Trophoblast cell (in vitro differentiated cells and primary cell): Measurements from ENCODE around the gene EXOC4.

Experiments used
- DNase-seq, 2 donors: peaks; one replicate each; pipeline ENCODE4 v3.0.0-alpha.2; 2016
- H2AFZ ChIP-seq: 2 replicates; pipeline ENCODE4 v1.6.1; 2013; ENCODE audit warnings: low read length, moderate library complexity, mild to moderate bottlenecking; ENCODE audit not compliant: insufficient read depth, poor library complexity
- H2AK5ac ChIP-seq: 2 replicates; pipeline ENCODE4 v1.6.1; 2013; ENCODE audit warnings: mild to moderate bottlenecking, low read length
- H2BK120ac ChIP-seq: 2 replicates; pipeline ENCODE4 v1.6.1; 2013; ENCODE audit warnings: low read length, mild to moderate bottlenecking, moderate library complexity; ENCODE audit not compliant: insufficient read depth, poor library complexity
- H2BK12ac ChIP-seq: 2 replicates; pipeline ENCODE4 v1.6.1; 2013; ENCODE audit warnings: mild to moderate bottlenecking, low read length, moderate library complexity
- H2BK5ac ChIP-seq: 2 replicates; pipeline ENCODE4 v1.6.1; 2013; ENCODE audit warnings: low read length, low read depth, moderate library complexity, mild to moderate bottlenecking; ENCODE audit not compliant: poor library complexity
- H3K14ac ChIP-seq: 2 replicates; pipeline ENCODE4 v1.6.1; 2013; ENCODE audit warnings: mild to moderate bottlenecking, low read length
- H3K18ac ChIP-seq: 2 replicates; pipeline ENCODE4 v1.6.1; 2013; ENCODE audit warnings: mild to moderate bottlenecking, low read length
- H3K23ac ChIP-seq: 2 replicates; pipeline ENCODE4 v1.6.1; 2013; ENCODE audit warnings: low read length
- H3K27ac ChIP-seq: 2 replicates; pipeline ENCODE4 v1.5.1; 2013; ENCODE audit warnings: low read depth, mild to moderate bottlenecking, inconsistent platforms, low read length, moderate library complexity
- H3K27me3 ChIP-seq: 2 replicates; pipeline ENCODE4 v1.6.1; 2013; ENCODE audit warnings: inconsistent platforms, mild to moderate bottlenecking, low read length, moderate library complexity; ENCODE audit not compliant: insufficient read depth
- H3K36me3 ChIP-seq, 2 experiments: 1 replicate in 1 of 2; 2 replicates in 1 of 2; pipeline ENCODE4 v1.6.1; 2013; ENCODE audit warnings: low read length in 2 of 2, mild to moderate bottlenecking in 2 of 2, moderate library complexity in 1 of 2; ENCODE audit not compliant: insufficient read depth in 2 of 2, control insufficient read depth in 1 of 2
- H3K4ac ChIP-seq: 2 replicates; pipeline ENCODE4 v1.6.1; 2013; ENCODE audit warnings: low read depth, mild to moderate bottlenecking, low read length, moderate library complexity
- H3K4me1 ChIP-seq, 2 experiments: 1 replicate in 1 of 2; 2 replicates in 1 of 2; pipeline ENCODE4 v1.6.1; 2013; ENCODE audit warnings: low read length in 2 of 2, mild to moderate bottlenecking in 2 of 2, moderate library complexity in 1 of 2; ENCODE audit not compliant: insufficient read depth in 2 of 2, control insufficient read depth in 1 of 2
- H3K4me2 ChIP-seq: 2 replicates; pipeline ENCODE4 v1.6.1; 2013; ENCODE audit warnings: inconsistent platforms, mild to moderate bottlenecking, low read length, moderate library complexity
- H3K4me3 ChIP-seq: 2 replicates; pipeline ENCODE4 v1.5.1; 2013; ENCODE audit warnings: mild to moderate bottlenecking, low read depth, low read length, inconsistent platforms
- H3K79me1 ChIP-seq: one replicate; pipeline ENCODE4 v1.6.1; 2013; ENCODE audit warnings: low read length
- H3K79me2 ChIP-seq: 2 replicates; pipeline ENCODE4 v1.6.1; 2013; ENCODE audit warnings: low read length, mild to moderate bottlenecking; ENCODE audit not compliant: control insufficient read depth, insufficient read depth, poor library complexity
- H3K9ac ChIP-seq: 2 replicates; pipeline ENCODE4 v1.6.1; 2013; ENCODE audit warnings: mild to moderate bottlenecking, low read length
- H3K9me3 ChIP-seq: 2 replicates; pipeline ENCODE4 v1.6.1; 2013; ENCODE audit warnings: low read depth, mild to moderate bottlenecking, control low read depth, inconsistent platforms, low read length; ENCODE audit not compliant: insufficient read depth
- H4K12ac ChIP-seq: 2 replicates; pipeline ENCODE4 v1.6.1; 2013; ENCODE audit warnings: low read depth, mild to moderate bottlenecking, low read length, moderate library complexity
- H4K8ac ChIP-seq: 2 replicates; pipeline ENCODE4 v1.6.1; 2013; ENCODE audit warnings: low read depth, mild to moderate bottlenecking, low read length, moderate library complexity
- H4K91ac ChIP-seq: one replicate; pipeline ENCODE4 v1.6.1; 2013; ENCODE audit warnings: low read depth, mild to moderate bottlenecking, low read length, moderate library complexity
- WGBS: extraction: QIAGEN DNeasy Blood & Tissue Kit; methylation state at CpG from one replicate; pipeline ENCODE4 v1.1.7; 2013; ENCODE audit warnings: missing lambda C conversion rate; ENCODE audit not compliant: insufficient read length, insufficient coverage; ENCODE audit errors: extremely low coverage; 5-methylcytosine and 5-hydroxymethylcytosine counted together

Gene EXOC4

DNA sequence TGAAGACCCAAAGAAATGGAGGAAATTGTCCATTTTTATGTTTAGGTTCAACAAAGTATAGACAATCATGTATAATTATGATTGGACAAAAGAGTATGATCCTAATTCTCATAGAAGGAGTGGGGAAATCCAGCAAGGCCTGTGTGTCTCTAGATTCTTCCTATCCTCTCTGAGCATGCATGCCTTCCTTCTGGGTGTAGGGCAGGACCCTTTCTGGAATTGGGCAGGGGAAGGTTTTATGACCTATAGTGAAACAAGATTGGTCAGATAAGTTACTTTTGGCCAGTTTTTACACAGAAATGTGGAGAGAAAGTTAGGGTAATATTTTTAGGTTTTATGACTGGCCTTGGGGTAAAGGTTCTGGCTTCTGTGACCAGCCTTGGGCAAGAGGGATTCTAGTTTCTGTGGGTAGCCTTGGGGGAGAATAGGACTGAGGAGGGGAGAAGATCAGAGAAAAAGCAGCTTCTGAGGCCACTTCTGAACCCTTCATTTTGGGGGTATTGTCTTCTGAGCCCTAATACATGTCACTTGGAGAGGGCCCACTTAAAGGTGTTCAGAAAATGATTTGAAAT lies 289.4 kb downstream of the EXOC4 start:
- H3K23ac ChIP-seq = no peak overlapping the region
- no peak overlapping the region for H3K27ac ChIP-seq
- H2BK12ac ChIP-seq = no peak overlapping the region
- H3K9ac ChIP-seq = no peak overlapping the region
- no peak overlapping the region for H3K4me2 ChIP-seq
- no peaks in the 10 kb centered on the region for H3K79me2 ChIP-seq
- no peak overlapping the region for H2AFZ ChIP-seq
- no peak overlapping the region for H2BK120ac ChIP-seq
- H3K18ac ChIP-seq = no peak overlapping the region
- no peaks in the 10 kb centered on the region for H3K36me3 ChIP-seq
- H4K8ac ChIP-seq = no peak overlapping the region
- no peak overlapping the region for H2BK5ac ChIP-seq
- H4K91ac ChIP-seq = no peak overlapping the region
- H3K27me3 ChIP-seq = no peaks in the 10 kb centered on the region
- H4K12ac ChIP-seq = no peak overlapping the region
- no peaks in the 10 kb centered on the region for H3K79me1 ChIP-seq
- no peak overlapping the region for H3K4me3 ChIP-seq
- no peaks in the 10 kb centered on the region for H3K9me3 ChIP-seq
- no peaks in the 10 kb centered on the region for H3K4me1 ChIP-seq
- no peak for DNase-seq
- H2AK5ac ChIP-seq = no peak overlapping the region
- no peak overlapping the region for H3K14ac ChIP-seq
- H3K4ac ChIP-seq = no peak overlapping the region

GRCh38 chr7:133543657-133544056 lies 290.8 kb downstream of the EXOC4 start:
- no peaks in the 10 kb centered on the region for H3K79me2 ChIP-seq
- H3K9ac ChIP-seq = no peak overlapping the region
- H4K91ac ChIP-seq = no peak overlapping the region
- no peak overlapping the region for H3K27ac ChIP-seq
- H3K9me3 ChIP-seq = no peaks in the 10 kb centered on the region
- H3K14ac ChIP-seq = no peak overlapping the region
- no peaks in the 10 kb centered on the region for H3K27me3 ChIP-seq
- no peak overlapping the region for H2BK12ac ChIP-seq
- H3K23ac ChIP-seq = no peak overlapping the region
- no CpG with 5 or more reads among the region's 3 CpGs for WGBS
- no peak overlapping the region for H2AK5ac ChIP-seq
- no peaks in the 10 kb centered on the region for H3K36me3 ChIP-seq
- no peak overlapping the region for H2BK5ac ChIP-seq
- no peak overlapping the region for H3K18ac ChIP-seq
- no peaks in the 10 kb centered on the region for H3K4me1 ChIP-seq
- H4K8ac ChIP-seq = no peak overlapping the region
- no peak for DNase-seq
- no peak overlapping the region for H2AFZ ChIP-seq
- no peak overlapping the region for H3K4ac ChIP-seq
- H4K12ac ChIP-seq = no peak overlapping the region
- no peak overlapping the region for H3K4me2 ChIP-seq
- no peak overlapping the region for H3K4me3 ChIP-seq
- H3K79me1 ChIP-seq = no peaks in the 10 kb centered on the region
- H2BK120ac ChIP-seq = no peak overlapping the region

DNA sequence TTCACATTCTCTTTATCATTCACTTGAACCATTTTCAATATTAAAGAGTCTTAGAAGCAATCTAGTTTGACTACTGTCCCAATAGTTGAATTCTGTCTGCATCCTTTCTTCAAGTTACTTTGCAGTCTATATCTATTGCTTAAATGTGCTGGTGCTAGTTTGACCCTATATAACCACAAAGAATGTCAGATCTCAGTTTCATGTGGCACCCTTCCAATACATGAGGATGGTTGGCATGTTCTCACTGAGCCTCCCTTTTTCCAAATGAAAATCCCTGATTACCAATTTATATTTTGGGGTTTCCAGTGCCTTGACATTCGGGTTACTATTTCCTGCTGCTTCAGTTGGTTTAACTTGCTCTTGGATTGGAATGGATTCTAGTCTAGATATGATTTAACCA lies 292.7 kb downstream of the EXOC4 start:
- no peaks in the 10 kb centered on the region for H3K4me1 ChIP-seq
- no peak for DNase-seq
- H3K18ac ChIP-seq = no peak overlapping the region
- H2AK5ac ChIP-seq = no peak overlapping the region
- H3K27me3 ChIP-seq = no peaks in the 10 kb centered on the region
- no peaks in the 10 kb centered on the region for H3K79me1 ChIP-seq
- H3K9me3 ChIP-seq = no peaks in the 10 kb centered on the region
- H3K9ac ChIP-seq = no peak overlapping the region
- no peak overlapping the region for H2AFZ ChIP-seq
- H3K23ac ChIP-seq = no peak overlapping the region
- no peaks in the 10 kb centered on the region for H3K79me2 ChIP-seq
- H4K12ac ChIP-seq = no peak overlapping the region
- no peak overlapping the region for H4K8ac ChIP-seq
- no peak overlapping the region for H2BK5ac ChIP-seq
- no CpG with 5 or more reads among the region's 1 CpG for WGBS
- H3K4me3 ChIP-seq = no peak overlapping the region
- no peak overlapping the region for H3K4me2 ChIP-seq
- no peak overlapping the region for H2BK120ac ChIP-seq
- no peak overlapping the region for H2BK12ac ChIP-seq
- no peak overlapping the region for H3K14ac ChIP-seq
- no peak overlapping the region for H4K91ac ChIP-seq
- no peaks in the 10 kb centered on the region for H3K36me3 ChIP-seq
- H3K27ac ChIP-seq = no peak overlapping the region
- H3K4ac ChIP-seq = no peak overlapping the region

- Histone ChIP-seq H3K4me2 (no peak overlapping the region), H4K91ac (no peak overlapping the region), H3K36me3 (no peaks in the 10 kb centered on the region), H3K18ac (no peak overlapping the region), H2BK12ac (no peak overlapping the region), H2BK5ac (no peak overlapping the region), H3K4me1 (no peaks in the 10 kb centered on the region), H3K4ac (no peak overlapping the region), H3K79me1 (no peaks in the 10 kb centered on the region), H3K23ac (no peak overlapping the region), H2AFZ (no peak overlapping the region), H3K9me3 (no peaks in the 10 kb centered on the region), H3K79me2 (no peaks in the 10 kb centered on the region), H3K27ac (no peak overlapping the region), H4K8ac (no peak overlapping the region), H4K12ac (no peak overlapping the region), H3K4me3 (no peak overlapping the region), H2AK5ac (no peak overlapping the region), H3K14ac (no peak overlapping the region), H2BK120ac (no peak overlapping the region), H3K27me3 (no peaks in the 10 kb centered on the region), H3K9ac (no peak overlapping the region)
- DNase-seq = no peak
- WGBS = no CpG with 5 or more reads among the region's 4 CpGs
These were observed 295.1 kb downstream of the EXOC4 start for GRCh38 chr7:133547981-133548380.
